Hepatocyte (in vitro differentiated cells): Measurements from ENCODE around the gene SLC25A22. TPM values are rescaled to one million over a fixed set of nuclear protein-coding genes. Genes with fewer than 3 reads are reported as not detected.

Source experiments
- DNase-seq: peaks from one replicate; pipeline ENCODE4 v3.0.0-alpha.2; 2016; ENCODE audit warnings: low spot score
- H2AFZ ChIP-seq: fragments of 200-600 bp; sonication (generic); 2 replicates; pipeline ENCODE4 v1.6.0; 2016; ENCODE audit warnings: antibody characterized with exemption, mild to moderate bottlenecking
- H3K27ac ChIP-seq: fragments of 200-600 bp; sonication (generic); 2 replicates; pipeline ENCODE4 v1.5.1; 2016; ENCODE audit warnings: mild to moderate bottlenecking
- H3K27me3 ChIP-seq: fragments of 200-600 bp; sonication (generic); 2 replicates; pipeline ENCODE4 v1.6.1; 2016
- H3K36me3 ChIP-seq: fragments of 200-600 bp; sonication (generic); replicated peaks from 2 replicates; pipeline ENCODE4 v1.5.1; 2016; ENCODE audit warnings: low read depth; ENCODE audit not compliant: insufficient read depth
- H3K4me1 ChIP-seq: fragments of 200-600 bp; sonication (generic); 2 replicates; pipeline ENCODE4 v1.5.1; 2016; ENCODE audit warnings: mild to moderate bottlenecking, moderate library complexity; ENCODE audit not compliant: insufficient read depth
- H3K4me2 ChIP-seq: fragments of 200-600 bp; sonication (generic); 2 replicates; pipeline ENCODE4 v1.6.0; 2016
- H3K4me3 ChIP-seq: fragments of 200-600 bp; sonication (generic); 2 replicates; pipeline ENCODE4 v1.5.1; 2016; ENCODE audit warnings: mild to moderate bottlenecking
- H3K79me2 ChIP-seq: fragments of 200-600 bp; sonication (generic); 2 replicates; pipeline ENCODE4 v1.6.0; 2017; ENCODE audit warnings: mild to moderate bottlenecking
- H3K9me2 ChIP-seq: fragments of 200-600 bp; sonication (generic); replicated peaks from 2 replicates; pipeline ENCODE4 v1.6.0; 2017; ENCODE audit warnings: mild to moderate bottlenecking; ENCODE audit not compliant: insufficient read depth
- H3K9me3 ChIP-seq: fragments of 200-600 bp; sonication (generic); 2 replicates; pipeline ENCODE4 v1.5.1; 2016; ENCODE audit warnings: low read depth, mild to moderate bottlenecking
- H4K20me1 ChIP-seq: fragments of 200-600 bp; sonication (generic); 2 replicates; pipeline ENCODE4 v1.6.0; 2016; ENCODE audit warnings: mild to moderate bottlenecking; ENCODE audit not compliant: insufficient read depth, poor library complexity, severe bottlenecking
- CTCF ChIP-seq: fragments of 200-600 bp; sonication (generic); IDR thresholded peaks from 2 replicates; pipeline ENCODE4 v1.5.1; 2016; ENCODE audit warnings: antibody characterized with exemption, mild to moderate bottlenecking; ENCODE audit not compliant: poor library complexity
- EZH2 ChIP-seq: fragments of 200-600 bp; sonication (generic); IDR thresholded peaks from 2 replicates; pipeline ENCODE4 v1.6.1; 2016; ENCODE audit warnings: antibody characterized with exemption, mild to moderate bottlenecking, borderline replicate concordance
- EZH2phosphoT487 ChIP-seq: fragments of 200-600 bp; sonication (generic); IDR thresholded peaks from one replicate; pipeline ENCODE4 v1.6.1; 2018; ENCODE audit warnings: antibody characterized with exemption, mild to moderate bottlenecking, low read depth, moderate library complexity; ENCODE audit not compliant: unreplicated experiment, severe bottlenecking
- WGBS: methylation state at CpG from one replicate; pipeline ENCODE4 v1.1.6; 2016; ENCODE audit warnings: low lambda C conversion rate; ENCODE audit errors: missing lambda C conversion rate; 5-methylcytosine and 5-hydroxymethylcytosine counted together
- polyA plus RNA-seq: library from polyadenylated mRNA; unstranded; fragments of >200 nt; fragmentation: Nextera tagmentation; extraction: Ambion mirVana; gene quantifications from 2 replicates; pipeline ENCODE4 v1.2.1, GENCODE V29; 2016
- total RNA-seq: library from RNA; depleted of rRNA; stranded (reverse); fragments of >200 nt; gene quantifications from 2 replicates; pipeline ENCODE4 v1.2.3, GENCODE V29; 2014

The SLC25A22 gene
- total and polyA plus RNA-seq, 2 experiments from 2014 or later = 16.2 to 19.7 TPM

DNA sequence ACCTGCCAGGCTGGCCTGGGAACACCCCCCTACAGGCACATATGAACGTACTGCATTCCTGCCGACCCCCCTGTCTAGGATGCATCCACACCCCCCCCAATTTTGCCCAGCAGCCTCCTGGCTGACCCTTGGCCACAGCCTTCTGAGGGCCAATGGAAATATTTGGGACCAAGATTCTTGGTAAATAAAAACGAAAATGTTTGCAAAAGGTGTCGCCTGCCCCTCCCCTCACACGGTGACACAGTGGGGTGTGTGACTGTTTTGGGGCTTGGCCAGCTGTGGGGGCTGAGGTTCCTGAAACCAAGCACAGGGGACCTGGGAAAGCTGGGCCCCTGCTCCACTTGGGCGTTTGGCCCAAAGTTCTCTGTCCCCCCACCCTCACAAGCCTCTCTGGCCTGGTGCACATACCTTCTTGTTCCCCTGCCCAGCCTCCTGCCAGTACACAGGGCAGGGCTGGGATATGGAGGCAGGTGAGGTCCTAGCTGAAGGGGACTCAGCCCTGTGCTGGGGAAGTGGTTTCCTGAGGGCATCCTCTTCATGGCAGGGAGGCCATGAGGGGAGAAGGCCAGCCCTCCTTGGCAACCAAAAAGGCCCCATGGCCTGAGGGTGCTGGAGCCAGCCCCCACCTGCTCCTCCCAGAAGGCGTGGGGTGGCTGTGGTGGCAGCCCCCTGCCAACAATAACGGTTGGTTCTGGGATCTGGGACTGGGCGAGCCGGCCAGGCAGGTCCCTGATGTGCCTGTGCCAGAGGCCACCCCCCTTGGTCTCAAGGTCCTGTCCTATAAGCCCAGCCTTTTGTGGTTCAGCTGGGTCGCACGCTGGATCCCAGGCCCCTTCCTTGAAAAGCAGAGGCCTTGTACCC is 27.5 kb upstream of the SLC25A22 start:
- TF ChIP-seq EZH2phosphoT487 (no peak), CTCF (no peak), EZH2 (no peak)
- peaks cover 37% of the 10 kb centered on the region for H3K4me1 ChIP-seq
- H3K79me2 ChIP-seq = peaks cover 14% of the 10 kb centered on the region
- no peak overlapping the region for H3K27ac ChIP-seq
- no peak overlapping the region for H3K4me3 ChIP-seq
- H3K9me2 ChIP-seq = no peaks in the 10 kb centered on the region
- no peaks in the 10 kb centered on the region for H3K9me3 ChIP-seq
- peaks cover 21% of the 10 kb centered on the region for H3K27me3 ChIP-seq
- no peak overlapping the region for H2AFZ ChIP-seq
- no peaks in the 10 kb centered on the region for H3K36me3 ChIP-seq
- H3K4me2 ChIP-seq = peak overlapping the region; percentile 96
- 77% methylated on average over 12 of the region's 12 CpGs for WGBS
- peaks cover 15% of the 10 kb centered on the region for H4K20me1 ChIP-seq
- no peak for DNase-seq

GRCh38 chr11:824942-825341 is 26.9 kb upstream of the SLC25A22 start:
- H3K4me1 ChIP-seq = peaks cover 35% of the 10 kb centered on the region
- peaks cover 16% of the 10 kb centered on the region for H4K20me1 ChIP-seq
- no peak for DNase-seq
- no peaks in the 10 kb centered on the region for H3K36me3 ChIP-seq
- H3K4me2 ChIP-seq = no peak overlapping the region
- H3K9me3 ChIP-seq = no peaks in the 10 kb centered on the region
- no peaks in the 10 kb centered on the region for H3K9me2 ChIP-seq
- no peak overlapping the region for H3K4me3 ChIP-seq
- no peak overlapping the region for H2AFZ ChIP-seq
- H3K79me2 ChIP-seq = peaks cover 19% of the 10 kb centered on the region
- TF ChIP-seq EZH2phosphoT487 (no peak), EZH2 (no peak), CTCF (no peak)
- peaks cover 21% of the 10 kb centered on the region for H3K27me3 ChIP-seq
- 86% methylated on average over 10 of the region's 11 CpGs for WGBS
- no peak overlapping the region for H3K27ac ChIP-seq

DNA sequence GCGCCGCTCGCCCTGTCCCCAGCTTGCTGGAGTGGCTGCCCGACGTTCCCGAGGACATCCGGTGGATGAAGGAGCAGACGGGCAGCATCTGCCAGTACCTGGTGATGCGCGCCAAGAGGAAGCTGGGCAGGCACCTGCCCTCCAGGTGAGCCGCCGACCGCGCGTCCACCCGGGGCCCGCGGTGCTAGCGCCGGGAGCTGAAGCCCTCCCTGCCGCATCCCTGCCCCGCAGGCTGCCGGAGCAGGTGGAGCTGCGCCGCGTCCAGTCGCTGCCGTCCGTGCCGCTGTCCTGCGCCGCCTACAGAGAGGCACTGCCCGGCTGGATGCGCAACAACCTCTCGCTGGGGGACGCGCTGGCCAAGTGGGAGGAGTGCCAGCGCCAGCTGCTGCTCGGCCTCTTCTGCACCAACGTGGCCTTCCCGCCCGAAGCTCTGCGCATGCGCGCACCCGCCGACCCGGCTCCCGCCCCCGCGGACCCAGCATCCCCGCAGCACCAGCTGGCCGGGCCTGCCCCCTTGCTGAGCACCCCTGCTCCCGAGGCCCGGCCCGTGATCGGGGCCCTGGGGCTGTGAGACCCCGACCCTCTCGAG is 26.3 kb upstream of the SLC25A22 start:
- H3K4me3 ChIP-seq = no peak overlapping the region
- TF ChIP-seq CTCF (no peak), EZH2phosphoT487 (no peak), EZH2 (no peak)
- no peaks in the 10 kb centered on the region for H3K36me3 ChIP-seq
- no peaks in the 10 kb centered on the region for H3K9me3 ChIP-seq
- peaks cover 29% of the 10 kb centered on the region for H3K4me1 ChIP-seq
- 97% methylated on average over 32 of the region's 59 CpGs for WGBS
- peaks cover 16% of the 10 kb centered on the region for H4K20me1 ChIP-seq
- H3K27ac ChIP-seq = no peak overlapping the region
- H3K4me2 ChIP-seq = no peak overlapping the region
- H3K9me2 ChIP-seq = no peaks in the 10 kb centered on the region
- no peak overlapping the region for H2AFZ ChIP-seq
- no peak for DNase-seq
- H3K27me3 ChIP-seq = peaks cover 21% of the 10 kb centered on the region
- peaks cover 19% of the 10 kb centered on the region for H3K79me2 ChIP-seq
